NCI-H2081 (cell line): ENCODE results near the gene YPEL5.
"Not testable (repeated sequence)": the region's sequence is repeated elsewhere in the genome, so short reads cannot be mapped to it uniquely, and the experiment has no call there.

ENCODE experiments used
- DNase-seq, 2 experiments: peaks; one replicate each; lab custom pipeline; 2025; lab: John Stamatoyannopoulos, UW

Gene YPEL5

DNA sequence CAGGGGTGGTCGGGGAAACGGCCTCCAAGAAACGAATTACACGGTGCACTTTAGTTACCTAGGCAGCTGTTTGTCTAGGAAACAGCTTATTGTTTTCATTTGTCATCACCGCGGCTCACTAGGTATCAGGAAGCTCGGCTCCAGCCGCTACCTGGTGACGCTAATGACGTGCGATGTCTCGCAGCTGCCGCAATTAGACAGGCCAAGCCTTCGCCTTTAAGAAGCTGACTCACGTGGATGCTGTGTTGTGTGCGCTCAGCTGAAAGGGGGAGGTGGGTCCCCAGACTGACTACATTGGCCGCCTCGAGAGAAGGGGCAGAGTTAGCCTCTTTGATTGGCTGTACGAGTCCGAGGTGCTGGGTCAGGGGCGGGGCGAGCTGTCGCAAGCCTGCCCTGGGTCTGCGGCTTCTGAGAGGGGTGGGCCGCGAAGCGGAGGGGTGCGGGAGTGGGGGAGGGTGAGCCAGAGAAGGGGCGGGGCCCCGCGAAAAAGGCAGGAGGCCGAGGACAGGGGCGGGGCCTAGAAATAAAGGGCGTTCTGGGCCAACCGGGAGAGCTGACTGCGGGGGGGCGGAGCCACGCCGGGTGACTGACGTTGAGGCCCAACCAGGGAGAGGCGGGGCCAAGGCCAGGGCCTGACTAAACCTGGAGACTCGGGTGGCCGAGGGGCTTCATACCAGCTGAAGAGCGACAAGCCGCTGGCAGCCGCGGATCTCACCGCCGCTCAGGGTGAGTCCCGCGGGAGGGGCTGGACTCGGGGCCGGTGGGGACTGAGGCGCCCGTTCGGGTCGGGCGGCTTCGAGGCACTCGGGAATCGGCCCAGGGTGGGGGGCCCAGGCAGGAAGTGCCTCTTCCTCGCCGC is at the start of gene YPEL5:
Gene YPEL5 (plus strand): TSS at position 671 of the 859 bp plus-strand sequence. CDS start 9,645 bp downstream, outside the sequence.
- DNase-seq, result peak; percentile 99 to 100

GRCh38 chr2:30098266-30099005 is 48.4 kb upstream of the YPEL5 start:
- DNase-seq, result no peak

- DNase-seq, result not testable (repeated sequence)
Observed at GRCh38 chr2:30099366-30099765, 47.4 kb upstream of the YPEL5 start.

GRCh38 chr2:30100691-30101090 is 46.1 kb upstream of the YPEL5 start:
- not testable (repeated sequence) for DNase-seq

DNA sequence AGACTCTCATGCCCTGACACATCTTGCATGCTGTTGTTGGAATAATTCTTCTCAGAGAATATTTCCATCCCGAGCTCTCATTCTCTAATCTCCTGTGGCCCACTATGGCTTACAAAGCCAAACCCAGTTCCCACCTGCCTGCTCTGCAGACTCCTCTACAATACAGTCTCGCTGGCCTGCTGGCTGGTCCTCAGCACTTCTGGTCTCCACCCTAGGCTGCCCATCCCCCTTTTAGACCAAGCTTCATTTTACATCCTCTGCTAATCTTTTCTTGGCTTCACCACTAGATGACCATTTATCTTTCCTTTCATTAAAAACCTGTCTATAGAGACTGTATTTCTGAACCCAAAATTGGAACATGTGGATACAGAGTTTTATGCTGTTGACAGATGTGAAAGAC is 42.5 kb upstream of the YPEL5 start:
- no peak for DNase-seq

GRCh38 chr2:30105556-30105955 is 41.3 kb upstream of the YPEL5 start:
- DNase-seq, result no peak

- DNase-seq, result no peak
Observed at GRCh38 chr2:30106543-30106942, 40.3 kb upstream of the YPEL5 start.

DNA sequence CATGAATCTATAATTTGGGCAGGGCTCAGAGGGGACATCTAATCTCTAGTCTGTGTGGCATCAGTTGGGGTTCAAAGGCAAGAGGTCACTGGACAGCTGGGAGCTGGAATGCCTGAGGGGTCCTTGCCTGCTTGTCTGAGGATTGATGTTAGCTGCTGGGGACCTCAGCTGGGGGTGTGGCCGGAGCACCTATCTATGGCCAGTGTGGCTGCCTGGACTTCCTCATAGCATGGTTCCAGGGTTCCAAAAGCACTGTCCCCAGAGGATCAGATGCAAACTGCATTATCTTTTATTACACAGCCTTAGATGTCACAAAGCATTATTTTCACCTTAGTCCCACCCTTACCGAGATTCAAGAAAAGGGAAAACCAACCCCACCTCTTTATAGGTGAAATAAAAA is 38.6 kb upstream of the YPEL5 start:
- no peak for DNase-seq

DNA sequence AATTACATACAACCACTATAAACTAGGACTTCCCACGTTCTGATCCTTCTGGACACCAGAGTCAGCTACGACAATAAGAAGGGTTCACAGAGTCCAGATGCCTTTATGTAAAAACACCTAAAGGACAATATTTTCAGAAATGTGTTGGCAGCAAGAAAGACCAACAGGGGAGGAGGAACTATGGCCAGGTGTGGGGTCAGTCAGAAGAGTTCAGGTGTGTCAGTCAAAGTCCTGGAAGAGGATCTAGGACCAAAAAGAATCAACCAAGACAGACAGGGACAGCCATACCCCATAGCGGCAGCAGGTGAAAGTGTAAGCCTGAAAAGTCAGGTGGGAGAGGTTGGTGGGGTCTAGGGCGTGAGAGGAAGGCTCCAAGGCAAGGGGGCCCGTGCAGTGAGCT is 38.0 kb upstream of the YPEL5 start:
- DNase-seq, result no peak

- no peak for DNase-seq
Observed at GRCh38 chr2:30109856-30110255, 37.0 kb upstream of the YPEL5 start.

- no peak for DNase-seq
Observed at GRCh38 chr2:30110773-30111172, 36.0 kb upstream of the YPEL5 start.

DNA sequence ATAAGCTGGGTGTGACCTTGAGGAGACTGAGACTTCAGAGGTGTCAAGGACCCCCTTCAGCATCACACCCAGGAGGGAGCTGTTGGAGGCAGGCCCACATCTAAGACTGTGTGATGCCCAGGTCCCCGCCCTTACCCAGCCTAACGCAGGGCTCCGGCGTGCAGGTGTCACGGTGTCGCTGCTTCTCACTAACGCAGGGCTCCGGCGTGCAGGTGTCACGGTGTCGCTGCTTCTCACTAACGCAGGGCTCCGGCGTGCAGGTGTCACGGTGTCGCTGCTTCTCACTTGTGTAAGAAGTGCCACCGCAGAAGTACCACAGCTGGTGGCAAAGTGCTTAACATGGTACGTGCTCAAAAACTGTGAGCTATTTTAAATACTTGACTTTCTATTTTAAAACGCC is 35.6 kb upstream of the YPEL5 start:
- DNase-seq, result not testable (repeated sequence)

DNA sequence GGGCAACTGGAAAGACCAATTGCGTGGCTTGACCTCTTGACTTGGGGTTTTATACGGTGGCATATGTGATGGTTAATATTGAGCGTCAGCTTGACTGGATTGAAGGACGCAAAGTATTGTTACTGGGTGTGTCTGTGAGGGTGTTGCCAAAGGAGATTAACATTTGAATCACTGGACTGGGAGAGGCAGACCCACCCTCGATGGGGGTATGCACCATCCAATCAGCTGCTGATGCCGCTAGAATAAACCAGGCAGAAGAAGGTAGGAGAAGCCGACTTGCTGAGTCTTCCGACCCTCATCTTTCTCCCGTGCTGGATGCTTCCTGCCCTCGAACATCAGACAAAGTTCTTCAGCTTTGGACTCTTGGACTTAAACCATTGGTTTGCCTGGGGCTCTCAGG is 34.2 kb upstream of the YPEL5 start:
- DNase-seq, result no peak

DNA sequence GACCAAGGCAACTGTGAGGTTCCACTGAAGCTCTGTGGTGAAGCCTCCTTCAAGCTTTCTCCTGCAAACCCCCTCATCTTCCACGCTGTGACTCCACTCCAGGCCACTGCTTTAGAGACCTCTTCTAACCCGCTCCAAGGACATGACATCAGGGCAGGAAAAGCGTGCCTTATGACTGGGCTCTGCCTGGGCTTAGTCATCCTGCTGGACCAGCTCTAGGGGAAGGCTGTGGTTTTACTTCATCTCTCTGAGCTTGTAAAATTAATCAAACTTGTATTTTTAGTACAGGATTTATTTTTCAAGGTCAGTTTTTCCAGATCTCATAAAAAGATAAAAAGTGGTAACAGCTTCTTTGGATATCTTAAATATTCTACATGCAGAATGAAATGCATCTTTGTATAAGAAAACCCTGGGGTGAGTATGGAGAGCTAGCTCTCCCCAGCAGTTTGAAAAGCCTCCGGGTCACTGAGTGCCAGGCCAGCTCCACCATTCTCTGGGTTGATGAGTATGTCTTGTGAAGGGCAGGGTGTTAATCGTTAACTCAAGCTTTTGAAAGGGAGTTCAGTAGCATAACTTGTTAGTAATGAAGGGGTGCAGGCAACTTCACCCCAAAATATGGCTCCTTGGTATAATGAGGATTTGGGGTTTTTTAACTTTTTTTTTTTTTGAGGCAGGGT is 33.1 kb upstream of the YPEL5 start:
- DNase-seq, result no peak

GRCh38 chr2:30115141-30115980 is 31.4 kb upstream of the YPEL5 start:
- peak; percentile 71 to 72 for DNase-seq

DNA sequence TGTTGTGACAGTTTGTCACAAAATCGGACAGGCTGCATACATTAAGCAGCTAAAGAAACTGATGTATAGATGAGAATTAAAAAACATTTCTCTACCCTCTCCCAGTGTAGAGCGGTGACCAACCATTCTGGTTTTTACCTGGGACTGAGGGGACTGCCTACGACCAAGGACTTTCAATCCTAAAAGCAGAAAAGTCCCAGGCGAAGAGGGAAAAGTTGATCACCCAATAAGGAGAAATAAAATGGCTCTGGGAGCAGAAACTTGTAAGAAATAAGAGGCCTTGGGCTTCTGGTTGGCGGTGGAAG is 30.9 kb upstream of the YPEL5 start:
- DNase-seq, result no peak

DNA sequence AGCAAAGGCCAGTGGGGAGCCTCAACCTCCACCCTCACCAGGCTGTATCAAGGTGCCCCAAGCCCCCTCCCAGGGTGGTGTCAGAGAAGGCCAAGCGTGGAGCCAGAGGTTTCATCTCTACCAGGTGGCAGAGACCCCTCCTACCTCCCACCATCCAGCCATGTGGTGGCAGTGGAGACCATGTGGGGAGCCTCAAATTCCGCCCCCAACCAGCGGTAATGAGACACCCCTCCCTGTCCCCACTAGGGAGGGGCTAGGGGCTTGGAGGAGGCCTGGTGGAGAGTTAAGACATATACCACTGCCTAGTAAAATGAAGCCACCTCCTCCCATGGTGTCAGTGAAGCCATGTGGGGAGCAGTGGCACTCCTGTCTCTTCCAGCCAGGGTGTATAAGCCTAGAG is 24.4 kb upstream of the YPEL5 start:
- DNase-seq, result no peak

DNA sequence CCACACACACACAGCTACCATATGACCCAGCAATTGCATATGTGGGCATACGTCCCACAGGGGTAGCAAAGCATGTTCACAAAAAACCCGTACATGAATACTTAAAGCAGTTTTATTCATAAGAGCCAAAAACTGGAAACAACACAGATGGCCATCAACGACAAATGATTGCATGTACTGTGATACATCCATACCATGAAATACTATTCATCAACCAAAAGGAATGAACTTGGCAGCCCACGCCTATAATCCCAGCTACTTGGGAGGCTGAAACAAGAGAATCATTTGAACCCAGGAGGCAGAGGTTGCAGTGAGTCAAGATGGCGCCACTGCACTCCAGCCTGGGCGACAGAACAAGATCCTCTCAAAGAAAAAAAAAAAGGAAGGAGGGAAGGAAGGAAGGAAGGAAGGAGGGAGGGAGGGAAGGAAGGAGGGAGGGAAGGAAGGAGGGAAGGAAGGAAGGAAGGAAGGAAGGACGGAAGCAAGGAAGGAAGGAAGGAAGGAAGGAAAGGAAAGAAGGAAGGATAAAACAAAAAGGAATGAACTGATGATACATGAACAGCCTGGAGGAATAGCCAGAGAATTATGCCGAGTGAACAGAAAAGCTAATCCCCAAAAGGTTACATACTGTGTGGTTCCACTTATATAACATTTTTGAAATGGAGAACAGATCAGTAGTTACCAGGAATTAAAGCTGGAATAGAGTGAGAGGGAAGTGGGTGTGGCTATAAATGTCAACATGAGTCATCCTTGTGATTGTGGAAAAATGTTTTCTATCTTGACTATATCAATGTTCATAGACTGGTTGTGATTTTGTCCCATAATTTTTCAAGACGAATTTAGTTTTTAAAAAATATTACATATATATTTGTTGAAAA is 19.6 kb upstream of the YPEL5 start:
- no peak for DNase-seq

DNA sequence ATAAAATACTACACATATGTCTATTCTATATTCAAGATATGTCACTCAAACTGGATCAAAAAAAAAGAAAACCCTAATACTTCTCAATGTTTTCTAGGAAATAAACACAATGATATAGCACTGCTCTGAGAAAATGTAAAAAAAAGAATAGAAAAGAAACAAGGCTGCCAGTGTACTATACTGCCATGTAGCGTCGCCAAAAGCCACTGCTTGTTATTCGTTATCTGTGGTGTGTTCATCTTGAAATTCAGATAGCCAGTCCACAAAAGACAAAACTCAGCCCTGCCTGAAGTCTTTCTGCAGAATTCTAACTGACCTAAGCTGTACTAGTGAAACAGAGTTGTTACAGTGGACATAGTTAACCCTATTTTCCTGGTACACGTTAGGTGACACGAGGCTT is 12.2 kb upstream of the YPEL5 start:
- DNase-seq, result no peak

DNA sequence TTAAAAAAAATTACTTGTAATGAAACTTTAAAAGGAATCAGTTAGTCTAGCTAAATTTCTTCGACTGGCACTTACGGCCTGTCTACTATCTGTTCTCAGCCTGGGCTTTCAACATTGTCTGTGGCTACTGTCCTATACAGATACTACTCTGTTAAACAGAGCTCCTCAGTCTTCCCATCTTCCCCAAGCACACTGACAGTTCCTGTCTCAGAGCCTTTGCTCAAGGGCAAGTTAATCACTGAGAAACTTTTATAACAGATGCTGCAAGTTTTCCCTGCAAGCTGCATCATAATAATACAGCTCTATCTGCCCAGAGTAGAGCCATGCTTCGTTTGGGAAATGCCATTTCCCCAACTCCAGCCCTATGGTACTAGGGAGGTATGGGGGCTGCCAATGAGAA is 11.3 kb upstream of the YPEL5 start:
- DNase-seq, result no peak
